Measurements from ENCODE around the gene MAGT1. TPM values are rescaled to one million over a fixed set of nuclear protein-coding genes. Genes with fewer than 3 reads are reported as not detected.
"Not testable (repeated sequence)": the region's sequence is repeated elsewhere in the genome, so short reads cannot be mapped to it uniquely, and the experiment has no call there.

Gene MAGT1
- 31.2 TPM for polyA plus RNA-seq (2012; ENCODE audit: insufficient read depth, insufficient read length, low read depth)

GRCh38 chrX:77894921-77895886, at the start of gene MAGT1:
Gene MAGT1, minus strand, starts transcription at chrX:77895435. Its CDS starts 25 bp downstream, at chrX:77895410.
- Histone ChIP-seq H3K9me3 (no peaks in the 10 kb centered on the region), H3K4me3 (ENCODE audit: low read depth, low read length) (peak within 1 kb of the TSS; percentile 95), H3K36me3 (peaks cover 3% of the 10 kb centered on the region; the same call in 1 of the 2 replicates), H3K27me3 (no peaks in the 10 kb centered on the region), H3K4me1 (no peaks in the 10 kb centered on the region)
- TF ChIP-seq, protein P1, sequence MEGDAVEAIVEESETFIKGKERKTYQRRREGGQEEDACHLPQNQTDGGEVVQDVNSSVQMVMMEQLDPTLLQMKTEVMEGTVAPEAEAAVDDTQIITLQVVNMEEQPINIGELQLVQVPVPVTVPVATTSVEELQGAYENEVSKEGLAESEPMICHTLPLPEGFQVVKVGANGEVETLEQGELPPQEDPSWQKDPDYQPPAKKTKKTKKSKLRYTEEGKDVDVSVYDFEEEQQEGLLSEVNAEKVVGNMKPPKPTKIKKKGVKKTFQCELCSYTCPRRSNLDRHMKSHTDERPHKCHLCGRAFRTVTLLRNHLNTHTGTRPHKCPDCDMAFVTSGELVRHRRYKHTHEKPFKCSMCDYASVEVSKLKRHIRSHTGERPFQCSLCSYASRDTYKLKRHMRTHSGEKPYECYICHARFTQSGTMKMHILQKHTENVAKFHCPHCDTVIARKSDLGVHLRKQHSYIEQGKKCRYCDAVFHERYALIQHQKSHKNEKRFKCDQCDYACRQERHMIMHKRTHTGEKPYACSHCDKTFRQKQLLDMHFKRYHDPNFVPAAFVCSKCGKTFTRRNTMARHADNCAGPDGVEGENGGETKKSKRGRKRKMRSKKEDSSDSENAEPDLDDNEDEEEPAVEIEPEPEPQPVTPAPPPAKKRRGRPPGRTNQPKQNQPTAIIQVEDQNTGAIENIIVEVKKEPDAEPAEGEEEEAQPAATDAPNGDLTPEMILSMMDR (IDR thresholded peaks at IDR 0.05; ENCODE audit: low read depth, low read length) = no peak
- peak; percentile 91 for DNase-seq

DNA sequence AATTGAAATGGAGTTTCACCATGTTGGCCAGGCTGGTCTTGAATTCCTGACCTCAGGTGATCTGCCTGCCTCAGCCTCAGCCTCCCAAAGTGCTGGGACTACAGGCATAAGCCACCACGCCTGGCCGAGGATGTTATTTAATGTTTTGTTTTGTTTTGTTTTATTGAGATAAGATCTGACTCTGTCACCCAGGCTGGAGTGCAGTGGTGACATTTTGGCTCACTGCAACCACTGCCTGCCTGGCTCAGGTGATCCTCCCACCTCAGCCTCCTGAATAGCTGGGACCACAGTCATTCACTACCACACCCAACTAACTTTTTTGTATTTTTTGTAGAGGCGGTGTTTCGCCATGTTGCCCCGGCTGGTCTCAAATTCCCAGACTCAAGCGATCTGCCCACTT, 49.8 kb upstream of the MAGT1 start:
- not testable (repeated sequence) for H3K36me3 ChIP-seq; H3K4me3 ChIP-seq (ENCODE audit: low read depth, low read length); H3K4me1 ChIP-seq; DNase-seq; H3K27me3 ChIP-seq; H3K9me3 ChIP-seq

DNA sequence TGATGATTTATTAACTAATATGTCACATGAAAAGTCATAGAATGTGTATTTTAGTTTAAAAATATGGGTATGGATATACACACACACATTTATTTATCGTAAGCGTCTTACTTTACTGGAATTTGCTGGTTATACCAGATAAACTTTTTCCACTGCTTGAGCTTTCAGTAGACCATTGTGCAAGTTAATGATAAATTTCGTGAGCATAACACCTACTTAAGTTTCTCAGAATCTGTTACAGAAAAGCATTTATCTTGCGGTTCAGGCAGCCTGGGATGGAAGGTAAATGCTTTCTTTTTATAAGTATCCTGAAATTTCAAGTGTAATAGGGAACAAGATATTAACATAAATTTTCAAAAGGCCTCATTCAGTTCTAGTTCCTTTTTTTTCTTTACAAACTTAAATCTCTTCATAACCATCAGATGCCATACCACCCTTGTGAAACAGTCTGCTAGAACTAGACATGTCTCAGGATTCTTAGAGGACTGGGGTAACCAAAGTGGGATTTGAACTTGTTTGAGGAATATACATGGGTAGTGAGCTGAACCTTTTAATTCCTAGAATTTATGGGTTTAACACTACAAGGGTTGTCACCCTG, 42.9 kb upstream of the MAGT1 start:
- DNase-seq = no peak
- Histone ChIP-seq H3K4me1 (no peaks in the 10 kb centered on the region), H3K4me3 (ENCODE audit: low read depth, low read length) (no peak overlapping the region)

DNA sequence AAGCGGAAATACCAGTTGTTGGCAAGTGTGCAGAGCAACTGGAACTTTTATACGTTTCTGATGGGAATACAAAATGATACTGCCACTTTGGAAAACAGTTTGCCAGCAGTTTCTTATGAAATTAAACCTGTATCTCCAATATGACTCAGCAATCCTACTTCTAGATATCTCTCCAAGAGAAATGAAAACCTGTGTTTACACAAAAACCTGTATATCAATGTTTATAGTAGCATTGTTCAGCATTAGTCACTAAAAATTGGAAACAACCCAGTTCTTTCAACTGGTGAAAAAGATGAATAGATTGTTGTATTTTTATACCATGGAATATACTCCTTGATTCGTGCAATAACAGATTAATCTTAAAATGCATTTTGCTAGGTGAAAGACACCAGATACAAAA, 42.1 kb upstream of the MAGT1 start:
- no peaks in the 10 kb centered on the region for H3K9me3 ChIP-seq
- H3K4me3 ChIP-seq (ENCODE audit: low read depth, low read length) = no peak overlapping the region
- TF ChIP-seq, protein P1 (IDR thresholded peaks at IDR 0.05; ENCODE audit: low read depth, low read length) = no peak
- H3K36me3 ChIP-seq = no peaks in the 10 kb centered on the region
- no peaks in the 10 kb centered on the region for H3K27me3 ChIP-seq
- DNase-seq = no peak
- H3K4me1 ChIP-seq = no peaks in the 10 kb centered on the region

More for the DNA sequence above, 42.9 kb upstream of the MAGT1 start:
- TF ChIP-seq, protein P1 (IDR thresholded peaks at IDR 0.05; ENCODE audit: low read depth, low read length) = no peak
- Histone ChIP-seq H3K36me3 (no peaks in the 10 kb centered on the region), H3K9me3 (no peaks in the 10 kb centered on the region), H3K27me3 (no peaks in the 10 kb centered on the region)

- no peaks in the 10 kb centered on the region for H3K36me3 ChIP-seq
- DNase-seq = no peak
- no peaks in the 10 kb centered on the region for H3K4me1 ChIP-seq
- no peaks in the 10 kb centered on the region for H3K9me3 ChIP-seq
- TF ChIP-seq, protein P1 (IDR thresholded peaks at IDR 0.05; ENCODE audit: low read depth, low read length) = no peak
- no peak overlapping the region for H3K4me3 ChIP-seq (ENCODE audit: low read depth, low read length)
- H3K27me3 ChIP-seq = no peaks in the 10 kb centered on the region
Measured at GRCh38 chrX:77936299-77936698, 41.1 kb upstream of the MAGT1 start.

DNA sequence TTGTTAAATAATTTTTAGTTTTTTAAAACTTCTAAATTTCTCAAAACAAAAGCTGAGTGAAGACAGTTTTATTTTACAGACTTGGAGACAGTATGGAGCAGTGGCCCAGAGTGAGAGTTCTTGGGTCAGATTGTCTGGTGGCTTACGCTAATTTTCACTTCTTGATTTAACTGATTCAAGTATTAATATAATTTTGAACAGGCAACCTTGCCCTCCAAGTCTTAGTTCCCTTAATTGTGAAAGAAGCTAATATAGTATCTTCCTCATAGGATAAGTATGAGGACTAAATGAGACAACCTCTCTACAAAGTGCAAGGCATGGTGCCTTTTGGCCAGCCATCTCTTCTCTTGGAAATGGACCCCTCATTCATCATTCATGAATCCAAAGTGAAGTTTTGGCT, 40.7 kb upstream of the MAGT1 start:
- no peaks in the 10 kb centered on the region for H3K4me1 ChIP-seq
- no peak overlapping the region for H3K4me3 ChIP-seq (ENCODE audit: low read depth, low read length)
- H3K9me3 ChIP-seq = no peaks in the 10 kb centered on the region
- DNase-seq = no peak
- H3K27me3 ChIP-seq = no peaks in the 10 kb centered on the region
- TF ChIP-seq, protein P1 (IDR thresholded peaks at IDR 0.05; ENCODE audit: low read depth, low read length) = no peak
- H3K36me3 ChIP-seq = no peaks in the 10 kb centered on the region
